ENCODE results near the gene RMND5A. TPM values are rescaled to one million over a fixed set of nuclear protein-coding genes. Genes with fewer than 3 reads are reported as not detected.

Gene RMND5A, protein sequence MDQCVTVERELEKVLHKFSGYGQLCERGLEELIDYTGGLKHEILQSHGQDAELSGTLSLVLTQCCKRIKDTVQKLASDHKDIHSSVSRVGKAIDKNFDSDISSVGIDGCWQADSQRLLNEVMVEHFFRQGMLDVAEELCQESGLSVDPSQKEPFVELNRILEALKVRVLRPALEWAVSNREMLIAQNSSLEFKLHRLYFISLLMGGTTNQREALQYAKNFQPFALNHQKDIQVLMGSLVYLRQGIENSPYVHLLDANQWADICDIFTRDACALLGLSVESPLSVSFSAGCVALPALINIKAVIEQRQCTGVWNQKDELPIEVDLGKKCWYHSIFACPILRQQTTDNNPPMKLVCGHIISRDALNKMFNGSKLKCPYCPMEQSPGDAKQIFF
- total RNA-seq, result 11.4 and 22.0 TPM in 2 replicates

DNA sequence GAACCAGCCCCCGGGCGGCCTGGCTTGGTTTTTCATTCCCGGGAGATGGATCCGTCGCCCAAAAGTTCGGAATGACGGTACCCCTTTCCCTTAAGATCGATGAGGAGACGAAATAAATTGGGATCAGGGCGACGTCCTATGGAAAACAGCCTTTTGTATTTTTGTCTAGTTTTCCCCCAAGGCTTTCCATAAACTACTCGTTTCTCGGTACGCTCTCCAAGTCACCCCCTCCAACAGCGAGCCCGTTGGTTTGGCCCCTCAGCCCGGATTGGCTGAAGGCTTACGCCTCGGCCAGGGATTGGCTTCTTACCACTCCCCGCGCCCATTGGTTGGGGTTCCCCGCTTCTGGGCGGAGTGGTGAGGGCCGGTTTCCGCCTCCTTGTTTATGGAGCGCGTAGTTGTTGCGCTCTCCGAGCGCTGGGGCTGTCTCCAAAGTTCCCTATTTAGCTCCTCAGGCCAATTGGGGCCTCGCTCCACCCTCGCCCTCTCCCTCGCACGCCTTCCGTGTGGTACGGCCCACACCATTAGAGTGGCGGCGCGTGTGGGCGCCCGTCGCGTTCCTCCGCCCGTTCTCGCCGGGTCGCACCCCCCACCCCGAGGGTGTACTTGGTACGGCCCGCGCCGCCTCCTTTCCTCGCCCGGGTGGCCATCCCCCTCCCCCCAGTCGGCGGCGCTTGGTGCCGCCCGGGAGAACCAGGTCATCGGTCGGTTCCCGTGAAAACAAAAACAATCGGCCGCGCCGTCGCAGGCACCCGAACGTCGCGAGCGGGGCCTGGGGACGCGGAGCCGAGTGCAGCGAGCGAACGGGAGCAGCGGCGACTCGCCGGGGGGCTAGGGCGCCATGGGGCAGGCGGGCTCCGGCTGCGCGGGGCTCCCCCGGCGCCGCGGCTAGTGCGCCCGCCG is at the start of gene RMND5A:
Gene RMND5A (plus strand): TSS at position 655 of the 903 bp plus-strand sequence. CDS start 377 bp downstream, outside the sequence.

GRCh38 chr2:86790676-86791572 is 70.8 kb downstream of the RMND5A start, which contains the start of gene CD8A:
Gene CD8A (minus strand): TSS chr2:86790913. CDS start chr2:86790825, 88 bp downstream.

Other genes starting within 250 kb of the RMND5A start
- gene CHMP3, start 156.8 kb upstream of the RMND5A start, total RNA-seq, result 45.9 and 47.1 TPM in 2 replicates
- gene RNF103, start 96.4 kb upstream of the RMND5A start, total RNA-seq, result 15.3 and 32.4 TPM in 2 replicates
- gene CD8A, start 70.6 kb downstream of the RMND5A start, total RNA-seq, result not detected in 2 replicates
- gene CD8B, start 141.6 kb downstream of the RMND5A start, total RNA-seq, result not detected in 2 replicates
- gene RGPD1, start 221.8 kb downstream of the RMND5A start, total RNA-seq, result under 0.01 and 0.08 TPM in 2 replicates